Thyroid gland (tissue), 4 donors: ENCODE results near the gene RHBDL1.

Experiments
- POLR2A ChIP-seq, 2 donors: fragments of 450-650 bp; IDR thresholded peaks; one replicate each; pipeline ENCODE4 v1.6.1; 2017; ENCODE audit warnings: antibody characterized with exemption in 2 of 2, mild to moderate bottlenecking in 2 of 2, moderate library complexity in 1 of 2
- TF ChIP-seq, protein P1 (sequence below), 6 experiments: fragments of 200-600 bp in 3 of 6; fragments of 450-650 bp in 3 of 6; sonication (generic) in 3 of 6; IDR thresholded peaks; one replicate each; pipeline ENCODE4 v1.5.1; 2016 to 2019; ENCODE audit warnings: antibody characterized with exemption in 6 of 6, mild to moderate bottlenecking in 2 of 6, inconsistent platforms in 1 of 6, moderate library complexity in 1 of 6

DNA sequence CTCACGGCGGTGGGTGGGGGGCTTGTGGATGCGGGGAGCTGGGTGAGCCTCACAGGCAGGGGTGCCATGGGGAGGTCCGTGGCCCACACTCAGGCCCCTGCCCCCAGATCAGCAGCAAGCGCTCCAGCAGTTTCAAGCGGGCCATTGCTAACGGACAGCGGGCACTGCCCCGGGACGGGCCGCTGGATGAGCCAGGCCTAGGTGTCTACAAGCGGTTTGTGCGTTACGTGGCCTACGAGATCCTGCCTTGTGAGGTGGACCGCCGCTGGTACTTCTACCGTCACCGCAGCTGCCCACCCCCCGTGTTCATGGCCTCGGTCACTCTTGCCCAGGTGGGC is 1.1 kb downstream of the RHBDL1 start:
- TF ChIP-seq POLR2A (IDR thresholded peaks at IDR 0.05), result no peak
- TF ChIP-seq, protein P1, sequence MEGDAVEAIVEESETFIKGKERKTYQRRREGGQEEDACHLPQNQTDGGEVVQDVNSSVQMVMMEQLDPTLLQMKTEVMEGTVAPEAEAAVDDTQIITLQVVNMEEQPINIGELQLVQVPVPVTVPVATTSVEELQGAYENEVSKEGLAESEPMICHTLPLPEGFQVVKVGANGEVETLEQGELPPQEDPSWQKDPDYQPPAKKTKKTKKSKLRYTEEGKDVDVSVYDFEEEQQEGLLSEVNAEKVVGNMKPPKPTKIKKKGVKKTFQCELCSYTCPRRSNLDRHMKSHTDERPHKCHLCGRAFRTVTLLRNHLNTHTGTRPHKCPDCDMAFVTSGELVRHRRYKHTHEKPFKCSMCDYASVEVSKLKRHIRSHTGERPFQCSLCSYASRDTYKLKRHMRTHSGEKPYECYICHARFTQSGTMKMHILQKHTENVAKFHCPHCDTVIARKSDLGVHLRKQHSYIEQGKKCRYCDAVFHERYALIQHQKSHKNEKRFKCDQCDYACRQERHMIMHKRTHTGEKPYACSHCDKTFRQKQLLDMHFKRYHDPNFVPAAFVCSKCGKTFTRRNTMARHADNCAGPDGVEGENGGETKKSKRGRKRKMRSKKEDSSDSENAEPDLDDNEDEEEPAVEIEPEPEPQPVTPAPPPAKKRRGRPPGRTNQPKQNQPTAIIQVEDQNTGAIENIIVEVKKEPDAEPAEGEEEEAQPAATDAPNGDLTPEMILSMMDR (IDR thresholded peaks at IDR 0.05), result no peak
